ENCODE data around the gene SP6.

Gene SP6

DNA sequence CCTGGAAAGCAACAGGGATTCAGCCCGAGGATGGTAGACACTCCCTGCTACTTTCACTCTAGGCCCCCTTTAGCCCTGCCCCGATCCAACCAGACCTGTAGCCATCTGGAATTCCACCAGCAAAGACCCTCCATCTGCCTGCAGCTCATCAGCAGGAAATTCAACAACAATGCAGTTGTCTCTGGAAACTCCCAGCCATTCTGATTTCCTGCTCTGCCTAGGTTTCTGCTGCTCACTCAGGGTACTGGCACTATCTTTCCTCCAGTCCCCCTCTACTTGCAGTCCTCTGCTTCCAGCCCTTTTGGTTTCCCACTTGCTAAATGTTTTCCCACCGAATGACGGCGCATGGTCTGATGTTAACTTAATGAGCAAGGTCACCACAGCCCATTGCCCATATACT is 2.7 kb upstream of the SP6 start:
- TF ChIP-seq, protein P1, sequence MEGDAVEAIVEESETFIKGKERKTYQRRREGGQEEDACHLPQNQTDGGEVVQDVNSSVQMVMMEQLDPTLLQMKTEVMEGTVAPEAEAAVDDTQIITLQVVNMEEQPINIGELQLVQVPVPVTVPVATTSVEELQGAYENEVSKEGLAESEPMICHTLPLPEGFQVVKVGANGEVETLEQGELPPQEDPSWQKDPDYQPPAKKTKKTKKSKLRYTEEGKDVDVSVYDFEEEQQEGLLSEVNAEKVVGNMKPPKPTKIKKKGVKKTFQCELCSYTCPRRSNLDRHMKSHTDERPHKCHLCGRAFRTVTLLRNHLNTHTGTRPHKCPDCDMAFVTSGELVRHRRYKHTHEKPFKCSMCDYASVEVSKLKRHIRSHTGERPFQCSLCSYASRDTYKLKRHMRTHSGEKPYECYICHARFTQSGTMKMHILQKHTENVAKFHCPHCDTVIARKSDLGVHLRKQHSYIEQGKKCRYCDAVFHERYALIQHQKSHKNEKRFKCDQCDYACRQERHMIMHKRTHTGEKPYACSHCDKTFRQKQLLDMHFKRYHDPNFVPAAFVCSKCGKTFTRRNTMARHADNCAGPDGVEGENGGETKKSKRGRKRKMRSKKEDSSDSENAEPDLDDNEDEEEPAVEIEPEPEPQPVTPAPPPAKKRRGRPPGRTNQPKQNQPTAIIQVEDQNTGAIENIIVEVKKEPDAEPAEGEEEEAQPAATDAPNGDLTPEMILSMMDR (IDR thresholded peaks at IDR 0.05; ENCODE audit: control insufficient read depth, extremely low read depth, insufficient read depth) = no peak
- H3K4me3 ChIP-seq (ENCODE audit: low read depth, low read length) = no peak overlapping the region
- no peak for DNase-seq (ENCODE audit: low read depth)

DNA sequence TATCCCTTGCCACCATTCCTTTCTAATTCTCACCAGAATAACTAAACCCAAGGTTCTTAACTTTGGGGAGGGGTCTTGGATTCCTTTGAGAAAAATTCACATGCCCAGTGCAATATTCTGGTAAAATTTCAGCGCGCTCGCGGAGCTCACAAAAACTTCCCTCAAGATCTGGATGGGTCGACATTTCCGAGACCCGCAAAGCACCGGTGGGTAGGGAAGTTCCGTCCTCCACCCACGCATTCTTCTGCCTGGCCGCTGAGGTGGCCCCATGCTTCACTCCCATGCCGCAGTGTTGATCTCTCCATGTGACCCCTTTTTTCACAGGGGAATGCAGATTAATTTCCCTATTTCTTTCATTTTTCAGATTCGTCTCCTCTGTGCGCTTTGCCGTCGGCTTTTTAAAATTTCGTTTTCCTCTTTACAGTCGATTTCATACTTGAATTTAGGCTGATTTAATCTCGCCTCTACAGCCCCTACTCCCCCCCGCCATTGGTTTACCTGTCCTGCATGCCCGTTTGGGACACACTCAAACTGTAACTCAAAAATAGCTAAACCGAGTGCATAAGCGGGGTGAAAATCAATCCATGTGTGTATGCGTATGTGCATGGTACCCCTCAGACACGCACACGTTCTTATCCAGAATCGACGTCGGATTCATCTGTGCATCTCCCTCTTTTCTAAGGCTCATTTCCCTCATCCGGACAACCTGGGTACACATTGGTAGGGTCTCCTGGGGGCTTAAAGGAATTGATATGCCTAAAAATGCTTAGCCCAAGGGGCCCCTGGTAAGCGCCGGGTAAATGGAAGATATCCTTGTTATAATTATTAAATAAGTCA is 1.4 kb upstream of the SP6 start:
- TF ChIP-seq, protein P1 (IDR thresholded peaks at IDR 0.05; ENCODE audit: control insufficient read depth, extremely low read depth, insufficient read depth) = no peak
- no peak for DNase-seq (ENCODE audit: low read depth)
- H3K4me3 ChIP-seq (ENCODE audit: low read depth, low read length) = no peak overlapping the region

DNA sequence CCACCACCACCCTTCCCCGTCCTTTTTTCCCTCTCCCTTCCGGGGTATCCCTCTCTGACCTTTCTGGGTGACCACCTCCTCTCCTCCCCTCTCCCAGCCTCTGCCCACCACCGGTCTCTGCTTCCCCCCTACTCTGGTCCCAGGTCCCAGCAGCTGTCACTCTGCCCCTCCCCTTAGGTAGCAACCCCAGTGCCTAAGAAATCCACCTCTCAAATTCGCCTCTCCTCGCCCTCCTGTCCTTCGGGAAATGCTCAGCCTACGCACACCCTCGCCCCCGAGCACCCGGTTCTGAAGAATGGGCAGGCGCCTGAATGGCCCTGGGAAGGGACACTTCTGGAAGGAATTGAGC is 775 bp upstream of the SP6 start:
- DNase-seq (ENCODE audit: low read depth) = no peak
- TF ChIP-seq, protein P1 (IDR thresholded peaks at IDR 0.05; ENCODE audit: control insufficient read depth, extremely low read depth, insufficient read depth) = no peak
- H3K4me3 ChIP-seq (ENCODE audit: low read depth, low read length) = no peak overlapping the region

DNA sequence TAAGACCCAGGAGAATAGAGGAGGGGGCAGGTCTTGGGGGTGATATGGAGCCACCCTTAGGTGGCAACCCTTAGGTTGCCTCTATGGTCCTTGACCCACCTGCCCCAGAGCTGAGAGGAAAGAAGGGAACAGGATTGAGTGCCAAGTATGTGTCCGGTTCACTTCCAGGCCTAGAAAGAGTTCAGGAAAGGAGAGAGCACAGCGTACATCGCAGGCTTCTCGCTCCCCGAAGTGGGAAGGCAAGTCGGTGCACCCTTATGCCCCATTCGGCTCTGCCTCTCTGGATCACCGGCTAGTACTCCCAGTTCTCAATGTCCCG is 631 bp downstream of the SP6 start:
- H3K4me3 ChIP-seq (ENCODE audit: low read depth, low read length) = peak overlapping the region; percentile 58
- no peak for DNase-seq (ENCODE audit: low read depth)
- TF ChIP-seq, protein P1 (IDR thresholded peaks at IDR 0.05; ENCODE audit: control insufficient read depth, extremely low read depth, insufficient read depth) = no peak

DNA sequence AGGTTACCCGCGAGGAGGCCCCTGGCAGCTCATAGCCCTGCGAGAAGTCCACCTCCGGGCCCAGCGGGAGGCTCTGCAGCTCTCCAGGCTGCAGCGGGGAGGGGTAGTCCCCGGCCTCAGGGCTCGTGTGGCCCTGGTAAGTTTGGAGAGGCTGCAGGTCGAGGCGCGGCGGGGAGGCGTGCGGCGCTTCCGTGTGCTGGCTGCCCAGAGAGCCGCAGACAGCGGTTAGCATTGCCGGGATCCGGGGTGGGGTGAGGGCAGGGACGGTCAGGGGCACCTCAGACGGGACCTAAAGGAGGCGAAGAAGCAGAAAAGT is 2.8 kb downstream of the SP6 start:
- no peak for DNase-seq (ENCODE audit: low read depth)
- H3K4me3 ChIP-seq (ENCODE audit: low read depth, low read length) = no peak overlapping the region
- TF ChIP-seq, protein P1 (IDR thresholded peaks at IDR 0.05; ENCODE audit: control insufficient read depth, extremely low read depth, insufficient read depth) = no peak

DNA sequence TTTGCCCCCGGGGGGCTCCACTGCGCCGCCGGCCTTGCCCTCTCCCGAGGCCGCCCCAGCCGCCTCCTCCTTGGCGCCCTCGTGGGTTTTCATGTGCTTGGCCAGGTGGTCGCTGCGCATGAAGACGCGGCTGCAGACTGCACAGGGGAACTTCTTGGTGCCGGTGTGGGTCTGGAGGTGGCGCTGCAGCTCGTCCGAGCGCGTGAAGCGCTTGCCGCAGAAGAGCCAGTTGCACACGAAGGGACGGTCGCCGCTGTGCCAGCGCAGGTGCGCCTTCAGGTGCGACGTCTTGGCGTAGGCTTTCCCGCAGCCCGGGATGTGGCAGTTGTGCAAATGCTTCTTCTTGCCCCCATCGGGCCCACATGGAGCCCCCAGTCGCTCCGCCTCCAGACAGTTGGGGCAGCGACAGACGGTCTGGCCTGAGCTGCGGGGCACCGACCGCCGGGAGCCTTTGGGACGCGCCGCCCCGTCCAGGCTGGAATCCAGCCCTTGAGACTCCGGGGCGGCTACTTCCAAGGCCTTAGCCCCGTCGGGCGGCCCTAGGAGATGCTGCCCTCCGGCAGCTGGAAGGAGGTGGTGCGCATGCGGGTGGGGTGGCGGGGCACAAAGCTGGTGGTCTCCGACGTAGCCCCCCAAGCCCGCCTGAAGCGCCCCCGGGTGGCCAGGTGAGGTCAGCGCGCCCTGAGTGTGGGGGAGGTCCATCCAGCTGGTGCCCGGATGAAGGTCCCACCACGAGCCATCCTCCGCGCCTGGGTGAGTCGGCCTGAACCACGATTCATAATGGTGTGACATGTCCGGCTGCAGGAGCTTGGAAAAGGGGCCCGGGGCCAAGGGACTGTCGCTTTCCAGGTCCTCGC is 3.4 kb downstream of the SP6 start:
- DNase-seq (ENCODE audit: low read depth) = no peak
- TF ChIP-seq, protein P1 (IDR thresholded peaks at IDR 0.05; ENCODE audit: control insufficient read depth, extremely low read depth, insufficient read depth) = peak; percentile 44
- no peak overlapping the region for H3K4me3 ChIP-seq (ENCODE audit: low read depth, low read length)

Data from LNCaP clone FGC (cell line).